Stomach (tissue), 9 donors: ENCODE data around the gene CEP192. TPM values are rescaled to one million over a fixed set of nuclear protein-coding genes. Genes with fewer than 3 reads are reported as not detected.

ENCODE experiments used
- DNase-seq, 2 donors: peaks; one replicate each; pipeline versions ENCODE4 v3.0.0 to v3.0.0-alpha.2; 2013 to 2019
- H3K27ac ChIP-seq, 5 donors: fragments of 200-600 bp in 4 of 5; sonication (generic) in 4 of 5; one replicate each; pipeline ENCODE4 v1.5.1; 2013 to 2019; ENCODE audit warnings: mild to moderate bottlenecking in 1 of 5, moderate library complexity in 1 of 5
- H3K27me3 ChIP-seq, 3 donors: fragments of 200-600 bp; sonication (generic); one replicate each; pipeline ENCODE4 v1.5.1; 2017 to 2019; ENCODE audit warnings: mixed run types in 1 of 3
- H3K36me3 ChIP-seq, 4 donors: fragments of 200-600 bp; sonication (generic); 1 replicate in 3 of 4; 2 replicates in 1 of 4; pipeline ENCODE4 v1.5.1; 2016 to 2019
- H3K4me1 ChIP-seq, 4 donors: fragments of 200-600 bp; sonication (generic); one replicate each; pipeline ENCODE4 v1.5.1; 2016 to 2019
- H3K4me3 ChIP-seq, 4 donors: fragments of 200-600 bp; sonication (generic) in 3 of 4; one replicate each; pipeline ENCODE4 v1.5.1; 2016 to 2019; ENCODE audit warnings: mild to moderate bottlenecking in 1 of 4
- H3K9me3 ChIP-seq, 4 donors: fragments of 200-600 bp; sonication (generic); one replicate each; pipeline ENCODE4 v1.5.1; 2016 to 2019
- CTCF ChIP-seq, 7 experiments: fragments of 450-650 bp in 4 of 7; fragments of 200-600 bp in 3 of 7; sonication (generic) in 3 of 7; IDR thresholded peaks; one replicate each; pipeline ENCODE4 v1.5.1; 2016 to 2019; ENCODE audit warnings: antibody characterized with exemption in 7 of 7, control low read depth in 2 of 7, mild to moderate bottlenecking in 1 of 7
- EP300 ChIP-seq: sonication (generic); formaldehyde crosslinking; IDR thresholded peaks from one replicate; pipeline ENCODE4 v1.6.1; 2017; ENCODE audit warnings: antibody characterized with exemption
- POLR2A ChIP-seq, 4 donors: fragments of 450-650 bp; IDR thresholded peaks; one replicate each; pipeline ENCODE4 v1.6.1; 2016; ENCODE audit warnings: antibody characterized with exemption in 4 of 4, control low read depth in 2 of 4, mild to moderate bottlenecking in 1 of 4, moderate library complexity in 1 of 4
- POLR2AphosphoS5 ChIP-seq, 3 donors: sonication (generic); formaldehyde crosslinking; IDR thresholded peaks; one replicate each; pipeline ENCODE4 v1.6.1; 2016; ENCODE audit warnings: antibody characterized with exemption in 3 of 3
- WGBS, 5 donors: extraction: QIAGEN DNeasy Blood & Tissue Kit in 3 of 5; methylation state at CpG; one replicate each; pipeline versions ENCODE4 v1.1.5 to v1.1.7; 2013 to 2018; 5-methylcytosine and 5-hydroxymethylcytosine counted together
- intact Hi-C: fragments of 100-400 bp; cut with DNase I; formaldehyde crosslinking; loops from one replicate; pipeline ENCODE4 v1.15.1; 2023; ENCODE audit warnings: low total_unique reads
- polyA plus RNA-seq, 3 donors: library from polyadenylated mRNA; stranded (reverse); fragments of 200-250 nt; gene quantifications; one replicate each; pipeline ENCODE4 v1.2.3, GENCODE V29; 2013
- total RNA-seq, 5 donors: library from RNA; depleted of rRNA; stranded (reverse); fragments of >200 nt; gene quantifications; one replicate each; pipeline versions ENCODE4 v1.1.0 to v1.2.3, GENCODE V29; 2014 to 2016
- donor health status: healthy with polysubstance abuse.
- donor health status: Bipolar disorder and iron deficiency.
- donor health status: healthy.

CEP192 gene
- total and polyA plus RNA-seq, 8 donors: 6.4 to 55.8 (median 34.0) TPM

- Histone ChIP-seq H3K27me3 (peaks cover 0 to 6% (median 0%) of the 10 kb centered on the region in 3 donors), H3K4me3 (no peak overlapping the region), H3K4me1 (no peaks in the 10 kb centered on the region), H3K9me3 (peaks cover 5 to 25% (median 21%) of the 10 kb centered on the region in 4 donors), H3K36me3 (no peaks in the 10 kb centered on the region), H3K27ac (no peak overlapping the region)
- TF ChIP-seq EP300 (no peak), POLR2AphosphoS5 (IDR thresholded peaks at IDR 0.05) (no peak), CTCF (IDR thresholded peaks at IDR 0.05) (no peak), POLR2A (IDR thresholded peaks at IDR 0.05) (no peak)
- intact Hi-C loops: loop anchor here (10.0 kb wide), 1 partner anchor 47 kb away; no protein-coding TSS in a partner anchor
- 82 to 93% (median 85%) methylated on average over 15 to 16 of the region's 16 CpGs for WGBS, 5 donors
- no peak for DNase-seq
These were observed 170.2 kb downstream of the CEP192 start for GRCh38 chr18:13161276-13161899.

GRCh38 chr18:13163167-13163927 is 172.2 kb downstream of the CEP192 start:
- TF ChIP-seq CTCF (IDR thresholded peaks at IDR 0.05) (no peak), POLR2AphosphoS5 (IDR thresholded peaks at IDR 0.05) (no peak), EP300 (no peak), POLR2A (IDR thresholded peaks at IDR 0.05) (no peak)
- 74 to 86% (median 81%) methylated on average over 12 of the region's 12 CpGs for WGBS, 5 donors

GRCh38 chr18:13164406-13164805 is 173.2 kb downstream of the CEP192 start:
- Histone ChIP-seq H3K9me3 (no peaks in the 10 kb centered on the region), H3K4me3 (no peak overlapping the region), H3K27me3 (peaks cover 0 to 6% (median 0%) of the 10 kb centered on the region in 3 donors), H3K4me1 (no peaks in the 10 kb centered on the region), H3K36me3 (no peaks in the 10 kb centered on the region), H3K27ac (no peak overlapping the region)
- DNase-seq: no peak
- no peak for TF ChIP-seq CTCF (IDR thresholded peaks at IDR 0.05)
- TF ChIP-seq POLR2A (IDR thresholded peaks at IDR 0.05): no peak
- TF ChIP-seq POLR2AphosphoS5 (IDR thresholded peaks at IDR 0.05): no peak
- TF ChIP-seq EP300: no peak
- 82 to 93% (median 86%) methylated on average over 11 to 13 of the region's 13 CpGs for WGBS, 5 donors
- intact Hi-C loops: loop anchor here (10.0 kb wide), 1 partner anchor 50 kb away; no protein-coding TSS in a partner anchor

More at GRCh38 chr18:13163167-13163927, 172.2 kb downstream of the CEP192 start:
- H3K4me1 ChIP-seq: no peaks in the 10 kb centered on the region
- H3K36me3 ChIP-seq: no peaks in the 10 kb centered on the region
- H3K4me3 ChIP-seq: no peak overlapping the region
- intact Hi-C loops: loop anchor here (10.0 kb wide), 1 partner anchor 49 kb away; no protein-coding TSS in a partner anchor
- no peak for DNase-seq
- peaks cover 0 to 5% (median 3%) of the 10 kb centered on the region in 4 donors for H3K9me3 ChIP-seq
- H3K27me3 ChIP-seq: peaks cover 0 to 6% (median 0%) of the 10 kb centered on the region in 3 donors
- H3K27ac ChIP-seq: no peak overlapping the region

- no peak for TF ChIP-seq CTCF (IDR thresholded peaks at IDR 0.05)
- no peak for TF ChIP-seq POLR2A (IDR thresholded peaks at IDR 0.05)
- no peak for TF ChIP-seq POLR2AphosphoS5 (IDR thresholded peaks at IDR 0.05)
- no peak for TF ChIP-seq EP300
- intact Hi-C loops: loop anchor here (10.0 kb wide), 1 partner anchor 51 kb away; no protein-coding TSS in a partner anchor
- peaks cover 0 to 6% (median 0%) of the 10 kb centered on the region in 3 donors for H3K27me3 ChIP-seq
- H3K36me3 ChIP-seq: no peaks in the 10 kb centered on the region
- H3K9me3 ChIP-seq: no peaks in the 10 kb centered on the region
- H3K27ac ChIP-seq: no peak overlapping the region
- H3K4me3 ChIP-seq: no peak overlapping the region
- DNase-seq: no peak
- WGBS, 5 donors: 89 to 96% (median 90%) methylated on average over 16 of the region's 16 CpGs
- H3K4me1 ChIP-seq: no peaks in the 10 kb centered on the region
These were observed 174.7 kb downstream of the CEP192 start for GRCh38 chr18:13165636-13166423.
